DND-41 (cell line): Measurements from ENCODE around the gene GPC3.

Experiments used
- CTCF ChIP-seq: IDR thresholded peaks from 2 replicates; pipeline ENCODE4 v1.5.1; 2012; ENCODE audit warnings: borderline replicate concordance, low read length, moderate library complexity, mild to moderate bottlenecking; ENCODE audit not compliant: poor library complexity, severe bottlenecking; ENCODE audit errors: extremely low read depth
- EZH2 ChIP-seq: IDR thresholded peaks from 3 replicates; pipeline ENCODE4 v1.6.1; 2012; ENCODE audit warnings: borderline replicate concordance, low read depth, mild to moderate bottlenecking, moderate library complexity, low read length, inconsistent platforms; ENCODE audit not compliant: severe bottlenecking

- peak; percentile 72 for TF ChIP-seq CTCF
- TF ChIP-seq EZH2, result no peak
Observed at GRCh38 chrX:133838761-133839676, 146.4 kb downstream of the GPC3 start.
